ENCODE measurements around the gene MOV10L1. TPM values are rescaled to one million over a fixed set of nuclear protein-coding genes. Genes with fewer than 3 reads are reported as not detected.
"Not testable (repeated sequence)": the region's sequence is repeated elsewhere in the genome, so short reads cannot be mapped to it uniquely, and the experiment has no call there.

MOV10L1 gene
- total RNA-seq, 1 experiment from 2014 or later: 0.26 TPM

DNA sequence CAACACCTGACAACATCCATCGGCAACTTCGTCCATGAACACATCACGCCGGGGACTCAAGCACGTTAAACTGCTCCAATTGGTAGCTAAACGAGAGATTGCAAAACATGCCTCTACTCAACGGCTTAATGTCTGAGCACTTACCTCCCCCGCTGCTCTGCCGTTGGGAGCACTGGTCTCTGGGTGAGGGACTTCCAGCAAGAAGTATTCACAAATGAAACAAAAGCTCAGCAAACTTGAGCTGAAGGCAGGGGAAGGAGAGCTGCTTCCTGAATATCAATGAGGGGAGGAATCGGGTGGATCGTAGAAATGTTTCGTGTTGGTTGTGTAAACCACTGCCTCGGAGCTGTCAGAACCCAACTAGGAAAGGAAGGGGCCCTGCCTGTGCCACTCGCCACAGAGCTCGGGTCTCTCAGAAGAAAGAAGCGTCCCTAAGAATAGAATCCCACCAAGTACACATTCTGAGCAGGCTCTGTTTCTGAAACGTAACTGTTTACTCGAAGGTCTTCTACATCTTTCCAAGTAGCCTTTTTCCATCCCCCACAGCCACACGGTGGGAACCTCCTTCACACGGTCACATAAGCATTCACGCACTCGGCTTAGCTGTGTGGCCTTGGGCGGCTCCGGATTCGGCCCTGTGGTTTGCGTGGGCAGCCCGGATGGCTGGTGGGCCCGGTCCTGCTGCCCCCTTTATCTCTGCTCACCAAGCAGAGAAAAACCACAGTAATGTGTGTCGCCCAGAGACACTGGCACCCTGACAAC lies 4.4 kb upstream of the MOV10L1 start, which contains the start of gene MLC1:
MLC1 (minus strand) TSS at position 216 of the 762 bp plus-strand sequence. CDS start 524 bp downstream, outside the sequence.
- no peaks in the 10 kb centered on the region for H3K9me3 ChIP-seq (ENCODE audit: low read length)
- H3K79me2 ChIP-seq (ENCODE audit: low read length): no peaks in the 10 kb centered on the region
- intact Hi-C loops (cut with micrococcal nuclease): no loop called here
- H2AFZ ChIP-seq (ENCODE audit: low read length): no peak within 1 kb of the TSS
- no peak within 1 kb of the TSS for H3K4me3 ChIP-seq (ENCODE audit: low read length)
- BruUV-seq (replicated peaks): no TSS peak
- no peaks in the 10 kb centered on the region for H3K36me3 ChIP-seq (ENCODE audit: low read depth, low read length)
- TF ChIP-seq, protein P1, sequence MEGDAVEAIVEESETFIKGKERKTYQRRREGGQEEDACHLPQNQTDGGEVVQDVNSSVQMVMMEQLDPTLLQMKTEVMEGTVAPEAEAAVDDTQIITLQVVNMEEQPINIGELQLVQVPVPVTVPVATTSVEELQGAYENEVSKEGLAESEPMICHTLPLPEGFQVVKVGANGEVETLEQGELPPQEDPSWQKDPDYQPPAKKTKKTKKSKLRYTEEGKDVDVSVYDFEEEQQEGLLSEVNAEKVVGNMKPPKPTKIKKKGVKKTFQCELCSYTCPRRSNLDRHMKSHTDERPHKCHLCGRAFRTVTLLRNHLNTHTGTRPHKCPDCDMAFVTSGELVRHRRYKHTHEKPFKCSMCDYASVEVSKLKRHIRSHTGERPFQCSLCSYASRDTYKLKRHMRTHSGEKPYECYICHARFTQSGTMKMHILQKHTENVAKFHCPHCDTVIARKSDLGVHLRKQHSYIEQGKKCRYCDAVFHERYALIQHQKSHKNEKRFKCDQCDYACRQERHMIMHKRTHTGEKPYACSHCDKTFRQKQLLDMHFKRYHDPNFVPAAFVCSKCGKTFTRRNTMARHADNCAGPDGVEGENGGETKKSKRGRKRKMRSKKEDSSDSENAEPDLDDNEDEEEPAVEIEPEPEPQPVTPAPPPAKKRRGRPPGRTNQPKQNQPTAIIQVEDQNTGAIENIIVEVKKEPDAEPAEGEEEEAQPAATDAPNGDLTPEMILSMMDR (conservative IDR thresholded peaks at IDR 0.05; ENCODE audit: low read depth, low read length): no peak
- no peak for TF ChIP-seq EZH2phosphoT487 (IDR thresholded peaks at IDR 0.05; ENCODE audit: borderline replicate concordance, low read length)
- TF ChIP-seq EZH2 (IDR thresholded peaks at IDR 0.05; ENCODE audit: low read length, unreplicated experiment): no peak
- no peaks in the 10 kb centered on the region for H4K20me1 ChIP-seq (ENCODE audit: low read length)
- ChIA-PET POLR2A (ENCODE audit: unreplicated experiment) (interaction anchor here (0.6 kb wide), 1 partner anchor 35 kb away, joined by 3 read pairs; no protein-coding TSS in a partner anchor), CTCF (no interaction called here)
- no peaks in the 10 kb centered on the region for H3K27me3 ChIP-seq (ENCODE audit: low read length)
- H3K4me2 ChIP-seq (ENCODE audit: low read length): no peak within 1 kb of the TSS
- no peak within 1 kb of the TSS for H3K27ac ChIP-seq (ENCODE audit: low read length)
- ATAC-seq: no peak
- no peaks in the 10 kb centered on the region for H3F3A ChIP-seq (ENCODE audit: low read length, unreplicated experiment)
- no peak for DNase-seq
- no peaks in the 10 kb centered on the region for H3K4me1 ChIP-seq (ENCODE audit: insufficient read depth, low read length)
- no peaks in the 10 kb centered on the region for H3K9me2 ChIP-seq (replicated peaks; ENCODE audit: low read length)
- H3K9ac ChIP-seq (ENCODE audit: low read length): no peak within 1 kb of the TSS

DNA sequence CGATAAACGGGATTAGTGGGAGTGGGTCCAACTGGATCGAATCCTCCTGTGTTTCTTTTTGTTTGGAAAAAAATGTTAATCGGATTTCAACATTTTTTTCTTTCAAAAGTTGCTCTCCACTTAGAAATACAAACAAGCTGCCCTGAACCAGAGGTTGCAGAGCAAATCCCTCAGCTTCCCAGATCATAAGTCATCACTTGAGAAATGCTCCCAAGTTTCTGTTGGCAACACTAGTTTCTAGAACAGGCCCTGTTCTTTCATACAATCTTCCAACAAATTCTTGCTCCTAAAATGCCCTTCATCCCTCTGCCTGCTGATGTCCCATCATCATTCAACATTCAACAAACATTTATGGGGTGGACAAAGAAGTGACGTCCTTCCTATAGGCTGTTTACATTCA lies 3.3 kb upstream of the MOV10L1 start:
- TF ChIP-seq, protein P1 (conservative IDR thresholded peaks at IDR 0.05; ENCODE audit: low read depth, low read length): no peak
- no peak for TF ChIP-seq EZH2phosphoT487 (IDR thresholded peaks at IDR 0.05; ENCODE audit: borderline replicate concordance, low read length)
- no peak for TF ChIP-seq EZH2 (IDR thresholded peaks at IDR 0.05; ENCODE audit: low read length, unreplicated experiment)
- Histone ChIP-seq H3K27ac (ENCODE audit: low read length) (no peak overlapping the region), H3K9me3 (ENCODE audit: low read length) (no peaks in the 10 kb centered on the region), H3K9me2 (replicated peaks; ENCODE audit: low read length) (no peaks in the 10 kb centered on the region), H3F3A (ENCODE audit: low read length, unreplicated experiment) (no peaks in the 10 kb centered on the region), H3K27me3 (ENCODE audit: low read length) (no peaks in the 10 kb centered on the region), H3K4me2 (ENCODE audit: low read length) (no peak overlapping the region), H3K9ac (ENCODE audit: low read length) (no peak overlapping the region), H3K36me3 (ENCODE audit: low read depth, low read length) (no peaks in the 10 kb centered on the region), H3K4me1 (ENCODE audit: insufficient read depth, low read length) (no peaks in the 10 kb centered on the region), H3K4me3 (ENCODE audit: low read length) (no peak overlapping the region), H4K20me1 (ENCODE audit: low read length) (no peaks in the 10 kb centered on the region), H3K79me2 (ENCODE audit: low read length) (no peaks in the 10 kb centered on the region), H2AFZ (ENCODE audit: low read length) (no peak overlapping the region)
- intact Hi-C loops (cut with micrococcal nuclease): no loop called here
- POLR2A ChIA-PET (ENCODE audit: unreplicated experiment): no interaction called here
- no peak for ATAC-seq
- DNase-seq: no peak
- CTCF ChIA-PET: no interaction called here
- no TSS peak for BruUV-seq (replicated peaks)

DNA sequence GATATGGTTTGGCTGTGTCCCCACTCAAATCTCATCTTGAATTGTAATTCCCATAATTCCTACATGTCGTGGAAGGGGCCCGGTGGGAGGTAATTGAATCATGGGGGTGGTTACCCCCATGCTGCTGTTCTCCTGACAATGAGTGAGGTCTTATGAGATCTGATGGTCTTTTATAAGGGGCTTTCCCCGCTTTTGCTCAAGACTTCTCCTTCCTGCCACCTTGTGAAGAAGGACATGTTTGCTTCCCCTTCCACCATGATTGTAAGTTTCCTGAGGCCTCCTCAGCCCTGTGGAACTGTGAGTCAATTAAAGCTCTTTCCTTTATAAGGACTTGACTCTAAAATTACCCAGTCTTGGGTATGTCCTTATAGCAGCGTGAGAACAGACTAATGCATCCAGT lies 2.8 kb upstream of the MOV10L1 start:
- H3K79me2 ChIP-seq (ENCODE audit: low read length); H3F3A ChIP-seq (ENCODE audit: low read length, unreplicated experiment); DNase-seq; H4K20me1 ChIP-seq (ENCODE audit: low read length); H3K27ac ChIP-seq (ENCODE audit: low read length); H3K9me2 ChIP-seq (replicated peaks; ENCODE audit: low read length); POLR2A ChIA-PET (ENCODE audit: unreplicated experiment); intact Hi-C loops (cut with micrococcal nuclease); H2AFZ ChIP-seq (ENCODE audit: low read length); H3K27me3 ChIP-seq (ENCODE audit: low read length); H3K36me3 ChIP-seq (ENCODE audit: low read depth, low read length); CTCF ChIA-PET; H3K4me3 ChIP-seq (ENCODE audit: low read length); H3K4me2 ChIP-seq (ENCODE audit: low read length); ATAC-seq; H3K9ac ChIP-seq (ENCODE audit: low read length); H3K9me3 ChIP-seq (ENCODE audit: low read length); BruUV-seq (replicated peaks); H3K4me1 ChIP-seq (ENCODE audit: insufficient read depth, low read length): not testable (repeated sequence)
